HG02973 (cell line): Measurements from ENCODE around the gene RIBC2.
"Not testable (repeated sequence)": the region's sequence is repeated elsewhere in the genome, so short reads cannot be mapped to it uniquely, and the experiment has no call there.

Experiments used
- ATAC-seq: cut with Tn5 transposase; IDR thresholded peaks from one replicate; pipeline ENCODE4 v1.9.1; 2021; ENCODE audit warnings: moderate library complexity; ENCODE audit not compliant: unreplicated experiment

Gene RIBC2

DNA sequence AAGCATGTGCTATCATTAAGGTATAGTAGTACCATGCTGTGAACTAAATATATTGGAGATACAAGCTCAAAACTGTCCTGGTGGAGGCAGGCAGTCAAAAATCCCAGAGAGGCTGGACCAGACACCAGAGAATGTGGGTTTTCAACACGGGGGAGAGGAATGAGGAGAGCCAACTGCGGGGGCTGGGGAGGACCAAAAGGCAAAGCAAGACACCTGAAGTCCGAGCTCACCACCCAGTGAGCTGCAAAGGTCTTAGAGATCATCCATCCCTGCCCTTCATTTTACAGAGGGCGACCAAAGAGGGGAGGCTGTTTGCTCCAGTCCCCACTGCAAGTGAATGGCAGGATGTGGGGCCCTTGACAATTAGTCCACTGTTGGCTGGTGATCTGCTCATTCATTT, 10.0 kb downstream of the RIBC2 start:
- no peak for ATAC-seq

DNA sequence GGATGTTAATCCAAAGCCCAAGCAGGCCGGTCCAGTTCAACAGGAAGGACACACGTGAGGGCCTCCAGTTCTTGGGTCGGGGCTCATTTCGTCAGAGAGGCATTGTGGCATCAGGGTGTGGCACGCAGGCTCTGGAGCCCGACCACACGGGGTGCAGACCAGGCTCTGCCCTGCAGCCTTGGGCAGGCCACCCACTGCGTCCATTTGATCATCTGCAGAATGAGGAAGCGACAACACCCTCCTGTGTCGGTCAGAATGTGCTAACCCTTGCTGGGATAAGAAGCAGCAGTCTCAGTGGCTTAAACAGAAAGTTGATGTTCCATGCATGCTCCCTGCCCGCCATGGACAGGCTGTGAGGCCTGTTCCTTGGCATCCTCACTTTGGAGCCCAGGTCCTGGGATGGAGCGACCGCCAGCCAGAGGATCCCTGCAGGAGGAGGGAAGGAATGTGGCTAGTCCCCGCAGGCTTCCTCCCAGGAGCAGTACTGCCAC, 10.8 kb downstream of the RIBC2 start:
- ATAC-seq, result no peak

DNA sequence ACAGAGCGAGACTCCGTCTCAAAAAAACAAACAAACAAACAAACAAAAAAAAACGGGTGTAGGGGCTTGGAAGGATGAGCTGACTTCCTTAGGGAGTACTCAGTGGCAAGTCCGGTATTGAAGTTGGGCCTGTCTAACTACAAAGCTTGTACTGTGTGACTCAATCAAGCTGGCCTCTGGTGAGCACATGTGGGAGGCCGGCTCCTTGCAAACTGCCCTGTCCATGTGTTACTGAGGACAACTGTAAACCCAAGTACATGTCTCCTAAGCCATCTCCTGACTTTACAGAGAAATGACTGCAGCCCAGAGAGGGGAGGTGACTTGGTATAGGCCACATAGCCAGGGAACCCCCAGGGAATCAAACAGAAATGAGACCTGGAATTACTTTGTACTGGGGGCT, 11.6 kb downstream of the RIBC2 start:
- no peak for ATAC-seq

DNA sequence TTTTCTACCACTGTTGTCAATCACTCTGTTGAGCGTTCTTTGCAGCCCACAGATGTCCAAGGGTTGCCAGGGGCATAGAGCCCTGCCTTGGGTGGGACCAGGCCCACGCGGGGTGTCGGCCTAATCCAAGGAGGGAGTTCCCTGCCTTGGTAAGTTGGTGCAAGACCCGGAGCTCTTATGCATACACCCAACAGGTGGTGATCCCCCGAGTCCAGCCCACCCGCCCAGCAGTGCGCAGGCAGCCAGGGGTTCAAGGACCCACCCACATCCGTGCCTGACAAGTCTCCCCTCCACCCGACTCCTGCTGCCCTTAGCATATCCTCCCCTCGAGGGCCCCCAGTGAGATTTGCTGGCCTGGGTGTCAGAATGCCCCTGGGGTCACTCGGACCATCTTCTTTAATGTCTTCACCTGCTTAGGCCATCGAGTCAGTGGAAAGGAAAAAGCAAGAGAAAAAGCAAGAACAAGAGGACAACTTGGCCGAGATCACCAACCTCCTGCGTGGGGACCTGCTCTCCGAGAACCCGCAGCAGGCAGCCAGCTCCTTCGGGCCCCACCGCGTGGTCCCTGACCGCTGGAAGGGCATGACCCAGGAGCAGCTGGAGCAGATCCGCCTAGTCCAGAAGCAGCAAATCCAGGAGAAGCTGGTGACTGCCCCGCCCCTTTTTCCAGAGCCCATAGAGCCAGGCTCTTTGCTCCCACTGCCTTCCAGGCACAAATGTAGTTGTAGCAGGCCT, 12.2 kb downstream of the RIBC2 start:
- no peak for ATAC-seq

DNA sequence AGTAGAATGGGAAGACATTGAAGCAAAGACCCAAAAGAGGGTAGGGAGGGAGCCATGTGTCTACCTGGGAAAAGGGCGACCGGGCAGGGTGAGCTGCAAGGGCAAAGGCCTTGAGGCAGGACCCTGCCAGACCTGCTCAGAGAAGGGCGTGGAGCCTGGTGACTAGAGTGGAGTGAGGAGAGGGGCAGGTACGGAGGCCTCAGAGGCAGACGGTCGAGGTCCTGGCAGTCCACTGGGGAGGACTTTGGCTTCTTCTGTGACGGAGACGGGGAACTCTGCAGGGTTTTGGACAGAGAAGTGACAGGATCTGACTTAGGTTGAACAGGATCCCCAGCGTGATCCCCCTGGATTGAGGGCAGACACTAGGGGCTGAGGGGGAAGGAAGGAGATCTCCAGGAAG, 12.9 kb downstream of the RIBC2 start:
- no peak for ATAC-seq

DNA sequence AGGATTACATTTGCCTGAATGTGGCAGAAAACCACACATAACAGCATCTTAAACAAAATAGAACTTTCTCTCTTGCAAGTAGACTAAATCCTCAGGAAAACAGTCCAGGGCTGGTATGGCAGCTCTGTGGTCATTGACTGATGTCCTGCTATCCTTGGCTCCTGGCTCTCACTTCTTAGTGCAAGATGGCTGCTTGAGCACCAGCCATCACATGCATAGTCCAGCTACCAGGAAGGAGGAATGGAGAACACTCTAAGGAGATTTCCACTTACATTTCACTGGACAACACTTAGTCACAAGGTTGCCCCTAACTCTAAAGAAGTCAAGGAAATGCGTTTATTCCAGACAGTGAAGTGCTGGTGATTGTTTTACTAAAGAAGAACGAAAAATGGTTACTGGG, 13.6 kb downstream of the RIBC2 start:
- no peak for ATAC-seq

DNA sequence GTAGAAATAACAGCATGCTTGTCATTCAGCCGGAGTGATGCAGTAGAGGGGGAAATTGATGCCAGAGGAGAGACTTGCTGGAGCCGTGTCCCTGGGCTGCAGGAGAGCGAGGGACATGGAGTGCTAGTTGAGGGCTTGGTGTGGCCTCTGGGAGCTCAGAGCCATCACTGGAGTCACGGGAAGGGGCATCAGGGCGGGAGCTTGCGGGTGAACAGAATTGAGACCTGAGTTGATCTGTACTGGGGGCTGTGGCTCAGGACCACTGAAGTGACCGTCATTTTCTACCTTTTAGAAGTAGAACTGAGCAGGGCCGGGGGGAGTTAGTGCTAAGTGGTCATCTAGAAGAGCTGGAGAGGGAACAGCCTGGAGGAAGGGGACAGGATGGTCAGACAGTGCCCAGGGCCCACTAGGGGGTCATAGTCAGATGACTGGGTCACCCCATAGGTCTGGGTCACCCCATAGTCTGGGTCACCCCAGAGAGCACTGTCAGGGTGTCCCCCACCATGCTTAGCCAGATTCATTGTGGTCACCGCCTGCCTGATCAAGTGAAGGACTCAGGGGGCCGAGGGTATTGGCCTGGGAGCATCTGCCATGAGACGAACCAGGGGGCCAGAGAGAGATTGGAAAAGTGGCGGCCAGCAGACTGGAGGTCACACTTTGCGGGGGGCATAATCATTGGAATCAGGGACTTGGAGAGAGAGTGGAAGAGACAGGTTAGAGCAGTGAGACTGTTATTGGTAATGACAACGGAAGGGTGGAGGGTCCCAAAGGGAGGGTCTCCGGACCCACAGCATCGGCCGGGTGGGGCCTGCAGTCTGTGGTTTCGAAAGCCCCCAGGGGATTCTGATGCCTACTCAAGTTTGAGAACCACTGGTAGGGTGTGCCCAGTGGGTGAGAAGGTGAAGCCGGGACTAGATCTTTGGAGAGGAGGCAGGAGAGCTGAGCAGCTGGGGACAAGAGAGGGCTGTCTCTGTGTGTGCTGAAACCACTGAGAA, 15.2 kb downstream of the RIBC2 start:
- no peak for ATAC-seq

DNA sequence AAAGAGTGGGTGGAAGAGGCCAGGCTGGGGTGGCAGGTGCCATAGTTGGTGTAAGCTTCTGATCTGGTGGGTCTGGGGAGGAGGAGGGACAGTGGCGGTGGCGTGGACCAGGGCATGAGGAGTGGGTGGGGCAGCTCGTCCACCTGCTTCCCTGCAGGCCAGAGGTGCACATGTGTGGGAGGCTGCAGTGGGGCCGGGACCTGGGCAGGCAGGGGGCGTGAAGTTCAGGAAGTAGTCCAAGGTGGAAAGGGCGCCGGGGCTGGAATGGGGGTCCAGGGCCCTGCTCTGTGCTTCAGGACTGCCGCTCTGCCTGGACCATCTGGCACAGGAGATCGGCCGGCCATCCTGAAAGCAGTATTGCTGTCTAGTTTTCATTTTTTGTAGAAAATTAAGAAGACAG, 15.9 kb downstream of the RIBC2 start:
- no peak for ATAC-seq

DNA sequence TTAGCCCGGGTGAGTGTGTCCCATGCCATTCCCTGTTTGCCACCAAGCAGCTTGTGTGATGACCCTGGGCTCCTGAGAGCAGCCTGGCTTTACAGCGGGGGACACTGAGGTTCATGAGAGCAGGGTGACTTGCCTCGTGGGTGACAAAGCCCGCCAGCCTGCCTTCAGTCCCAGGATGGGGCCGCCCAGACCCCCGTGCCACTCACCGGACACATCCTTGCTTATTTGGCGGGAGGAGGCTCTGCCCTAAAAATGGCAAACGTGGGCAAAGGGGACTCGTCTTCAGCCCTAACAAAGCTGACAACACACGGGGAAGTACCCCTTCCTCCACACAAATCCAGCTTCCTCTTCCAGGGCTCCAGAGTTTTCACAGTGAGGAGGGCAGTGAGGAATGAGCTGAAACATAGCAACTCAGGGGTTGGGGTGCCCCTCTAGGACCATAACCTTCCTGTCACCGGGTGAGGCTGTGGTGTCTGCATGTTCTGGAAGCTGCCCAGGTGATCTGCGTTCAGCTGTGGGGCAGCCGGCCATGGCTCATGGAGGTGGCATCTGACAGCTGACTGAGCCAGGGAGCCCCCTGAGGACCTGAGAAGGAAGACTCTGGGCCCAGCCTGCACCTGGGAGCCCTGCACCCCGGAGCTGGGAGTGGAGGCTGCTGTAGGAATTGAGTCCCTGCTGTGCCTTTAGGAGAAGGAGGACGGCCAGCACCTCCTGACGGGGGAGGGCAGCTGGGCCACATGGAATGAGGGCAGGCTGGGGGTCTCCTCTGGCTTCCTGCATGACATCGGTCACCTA, 16.7 kb downstream of the RIBC2 start:
- ATAC-seq, result no peak

DNA sequence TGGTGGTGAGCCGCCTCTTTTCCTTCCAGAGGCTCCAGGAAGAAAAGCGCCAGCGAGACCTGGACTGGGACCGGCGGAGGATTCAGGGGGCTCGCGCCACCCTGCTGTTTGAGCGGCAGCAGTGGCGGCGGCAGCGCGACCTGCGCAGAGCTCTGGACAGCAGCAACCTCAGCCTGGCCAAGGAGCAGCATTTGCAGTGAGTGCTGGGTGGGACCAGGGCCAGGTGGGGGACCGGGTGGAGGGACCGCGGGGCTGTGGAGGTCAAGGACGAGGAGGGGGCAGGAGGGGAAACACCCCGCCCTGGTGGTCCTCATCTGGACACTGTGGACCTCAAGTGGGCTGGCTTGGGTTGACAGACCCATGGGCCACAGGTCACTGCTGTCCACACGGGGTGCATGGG, 17.4 kb downstream of the RIBC2 start:
- ATAC-seq, result no peak

DNA sequence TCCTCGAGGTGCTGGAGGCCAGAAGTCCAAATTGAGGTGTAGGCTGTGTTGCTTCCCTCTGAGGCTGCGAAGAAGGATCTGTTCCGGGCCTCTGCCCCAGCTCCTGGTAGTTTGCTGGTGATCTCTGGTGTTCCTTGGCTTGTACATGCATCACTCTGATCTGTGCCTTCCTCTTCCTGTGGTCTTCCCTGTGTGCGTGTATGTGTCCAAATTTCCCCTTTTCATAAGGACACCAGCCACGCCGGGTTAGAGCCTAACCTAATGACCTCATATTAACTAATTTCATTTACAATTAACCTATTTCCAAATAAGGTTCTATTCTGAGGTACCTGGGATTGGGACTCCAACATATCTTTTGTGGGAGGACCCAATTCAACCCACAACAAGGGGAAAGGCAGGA, 21.5 kb downstream of the RIBC2 start:
- ATAC-seq, result no peak

DNA sequence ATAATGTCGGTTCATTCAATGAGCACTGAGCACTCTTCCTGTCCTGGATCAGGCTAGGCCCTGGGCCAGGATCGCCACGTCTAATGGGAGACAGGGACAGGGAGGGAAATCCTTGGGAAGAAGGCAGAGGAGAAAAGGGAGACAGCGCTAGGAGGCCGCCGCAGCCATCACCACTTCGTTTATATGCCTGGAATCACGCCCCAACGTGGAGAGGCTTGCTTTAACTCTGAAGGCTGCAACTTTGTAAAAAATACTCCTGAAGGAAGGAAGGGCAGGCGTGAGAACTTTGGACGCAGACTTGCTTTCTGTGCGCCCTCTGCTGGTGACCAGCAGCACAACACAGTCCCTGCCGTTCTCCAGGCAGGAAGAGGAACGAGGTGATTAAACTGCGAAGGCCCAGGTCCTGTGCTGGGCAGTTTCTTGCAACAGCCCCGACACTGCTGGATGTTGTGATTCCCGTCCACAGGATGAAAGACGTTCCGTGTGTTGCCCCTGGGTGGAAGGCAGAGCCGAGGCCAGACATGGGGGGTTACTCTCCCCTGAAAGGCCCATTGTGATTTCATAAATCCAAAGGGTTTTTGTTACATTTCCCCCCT, 22.1 kb downstream of the RIBC2 start:
- ATAC-seq, result no peak

DNA sequence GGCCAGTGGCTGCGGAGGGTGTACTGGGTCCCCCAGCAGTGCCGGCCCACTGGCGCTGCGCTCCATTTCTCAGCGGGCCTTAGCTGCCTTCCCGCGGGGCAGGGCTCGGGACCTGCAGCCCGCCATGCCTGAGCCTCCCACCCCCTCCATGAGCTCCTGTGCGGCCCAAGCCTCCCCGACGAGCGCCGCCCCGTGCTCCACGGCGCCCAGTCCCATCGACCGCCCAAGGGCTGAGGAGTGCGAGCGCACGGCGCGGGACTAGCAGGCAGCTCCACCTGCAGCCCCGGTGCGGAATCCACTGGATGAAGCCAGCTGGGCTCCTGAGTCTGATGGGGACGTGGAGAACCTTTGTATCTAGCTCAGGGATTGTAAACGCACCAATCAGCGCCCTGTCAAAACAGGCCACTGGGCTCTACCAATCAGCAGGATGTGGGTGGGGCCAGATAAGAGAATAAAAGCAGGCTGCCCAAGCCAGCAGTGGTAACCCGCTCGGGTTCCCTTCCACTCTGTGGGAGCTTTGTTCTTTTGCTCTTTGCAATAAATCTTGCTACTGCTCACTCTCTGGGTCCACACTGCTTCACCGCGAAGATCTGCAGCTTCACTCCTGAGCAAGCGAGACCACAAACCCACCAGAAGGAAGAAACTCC, 23.5 kb downstream of the RIBC2 start:
- not testable (repeated sequence) for ATAC-seq

DNA sequence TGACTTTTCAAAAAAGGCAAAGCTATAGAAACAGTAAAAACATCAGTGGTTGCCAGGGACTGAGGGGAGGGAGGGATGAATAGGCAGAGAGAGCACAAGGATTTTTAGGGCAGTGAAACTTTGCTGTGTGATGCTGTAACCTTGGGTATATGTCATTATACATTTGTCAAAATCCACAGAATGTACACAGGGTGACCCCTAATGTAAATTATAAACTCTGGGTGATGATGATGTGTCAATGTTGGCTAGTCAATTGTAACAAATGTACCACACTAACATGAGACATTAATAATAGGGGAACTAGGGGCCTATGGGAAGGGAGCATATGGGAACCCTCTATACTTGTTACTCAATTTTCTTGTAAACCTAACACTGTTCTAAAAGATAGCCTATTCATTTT, 24.8 kb downstream of the RIBC2 start:
- no peak for ATAC-seq

DNA sequence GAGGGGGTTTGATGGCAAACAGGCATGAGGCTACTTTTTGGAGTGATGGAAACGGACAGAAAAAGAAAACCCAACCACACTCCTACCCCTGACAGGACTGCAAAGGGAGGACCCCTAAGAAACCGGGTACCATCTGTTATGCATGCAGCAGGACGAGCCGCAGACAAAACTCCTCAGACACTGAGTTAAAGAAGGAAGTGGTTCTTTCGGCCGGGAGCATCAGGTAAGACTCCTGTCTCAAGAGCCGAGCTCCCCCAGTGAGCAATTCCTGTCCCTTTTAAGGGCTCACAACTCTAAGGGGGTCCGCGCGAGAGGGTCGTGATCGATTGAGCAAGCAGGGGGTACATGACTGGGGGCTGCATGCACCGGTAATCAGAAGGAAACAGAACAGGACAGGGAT, 27.2 kb downstream of the RIBC2 start:
- ATAC-seq, result not testable (repeated sequence)

DNA sequence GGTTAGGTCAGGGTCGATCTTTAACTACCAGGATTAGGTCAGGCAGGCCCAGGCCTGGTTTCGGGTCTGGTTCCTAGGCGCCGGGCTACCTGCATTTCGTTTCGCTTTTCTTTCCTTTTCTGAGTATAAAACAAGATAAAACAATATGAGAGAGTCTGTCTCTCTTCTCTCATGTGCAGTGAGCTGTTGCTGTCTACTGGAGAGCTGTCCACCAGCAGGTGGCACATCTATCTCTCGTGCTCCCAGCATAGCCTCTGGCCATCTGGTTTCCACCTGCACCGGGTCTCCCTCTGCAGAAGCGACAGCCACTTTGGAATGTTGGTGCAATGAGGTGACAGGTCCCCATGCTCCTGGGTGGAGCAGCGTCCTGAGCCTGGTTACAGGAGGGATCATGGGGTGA, 27.6 kb downstream of the RIBC2 start:
- no peak for ATAC-seq

DNA sequence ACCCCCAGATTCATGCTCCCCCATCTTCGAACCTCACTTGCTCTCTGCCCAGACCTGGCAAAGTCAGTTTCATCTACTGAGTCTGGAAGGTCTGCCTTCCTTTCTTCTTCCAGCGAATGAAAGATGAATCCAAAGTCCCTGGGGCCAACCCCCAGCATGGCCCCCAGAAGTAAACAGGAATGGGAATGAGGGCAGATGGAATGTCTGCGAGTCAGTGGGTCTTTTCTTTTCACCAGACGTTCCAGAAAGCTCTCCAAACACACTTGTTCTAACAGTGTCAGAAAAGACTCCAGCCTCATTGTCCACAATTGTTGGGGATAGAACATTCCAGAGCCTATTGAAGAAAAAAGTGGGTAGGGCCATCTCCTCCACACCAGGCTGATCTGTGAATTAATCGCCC, 28.6 kb downstream of the RIBC2 start:
- no peak for ATAC-seq

DNA sequence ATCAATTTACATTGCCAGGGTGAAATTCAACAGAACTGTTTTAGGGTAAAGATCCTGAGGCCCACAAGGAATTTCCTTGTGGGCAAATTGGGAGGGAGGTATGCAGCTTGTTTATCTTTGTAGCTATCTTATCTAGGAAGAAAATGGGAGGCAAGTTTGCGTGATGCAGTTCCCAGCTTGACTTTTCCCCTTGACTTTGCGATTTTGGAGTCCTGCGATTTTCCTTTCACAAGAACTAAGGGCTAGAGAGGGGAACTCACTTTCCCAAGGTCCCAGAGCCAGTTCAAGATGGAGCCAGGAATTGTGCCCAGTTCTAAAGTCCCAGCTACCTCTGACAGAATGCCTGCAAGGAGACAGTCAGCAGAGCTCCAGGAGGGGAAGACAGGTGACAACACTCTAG, 30.7 kb downstream of the RIBC2 start:
- ATAC-seq, result no peak

DNA sequence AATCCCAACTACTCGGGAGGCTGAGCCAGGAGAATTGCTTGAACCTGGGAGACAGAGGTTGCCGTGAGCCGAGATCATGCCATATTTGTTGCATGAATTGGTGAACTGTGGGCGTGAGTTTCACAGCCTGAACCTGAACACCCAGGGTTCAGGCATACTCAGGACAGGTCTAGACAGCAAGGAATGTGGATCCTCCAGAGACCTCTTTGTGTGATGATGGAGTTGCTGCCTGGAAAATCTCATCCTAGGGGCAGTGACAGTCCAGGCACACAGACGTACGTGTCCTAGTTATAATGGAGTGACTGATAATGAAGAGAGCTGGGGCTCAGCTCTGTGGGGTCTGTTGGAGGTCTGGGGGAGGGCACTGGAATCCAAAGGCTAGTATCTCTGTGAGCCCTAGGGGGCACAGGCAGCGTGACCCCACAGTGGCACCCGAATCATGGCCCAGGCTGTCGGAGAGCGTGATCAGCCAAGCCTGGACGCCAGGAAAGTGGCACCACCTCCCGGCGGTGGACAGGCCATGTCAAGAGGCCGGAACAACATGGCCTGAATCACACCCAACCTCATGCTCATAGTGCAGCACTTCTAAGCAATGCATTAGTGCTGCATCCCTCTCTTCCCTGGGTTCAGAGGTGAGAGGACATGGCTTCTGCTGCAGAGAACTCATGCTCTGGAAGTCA, 31.7 kb downstream of the RIBC2 start:
- ATAC-seq, result no peak

DNA sequence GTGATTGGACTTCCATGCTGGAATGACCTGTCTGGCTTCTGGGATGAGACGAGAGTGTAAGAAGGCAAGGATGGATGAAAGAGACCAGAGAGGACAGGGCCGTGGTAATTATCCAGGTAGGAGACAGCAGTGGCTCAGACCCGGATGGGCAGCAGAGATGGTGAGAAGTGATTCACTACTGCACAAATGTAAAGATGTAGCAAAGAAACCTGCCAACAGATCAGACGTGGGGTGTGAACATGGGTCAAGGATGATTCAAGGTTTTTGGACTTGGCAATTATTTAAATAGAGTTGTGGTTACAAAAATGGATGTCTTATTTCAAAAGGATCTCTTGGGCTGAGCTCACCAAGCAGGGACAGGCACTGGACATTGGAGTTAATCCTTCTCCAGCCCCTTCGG, 32.7 kb downstream of the RIBC2 start:
- no peak for ATAC-seq
